ENCODE data around the gene ZNF334.

The ZNF334 gene

GRCh38 chr20:46485431-46485830, 27.9 kb downstream of the ZNF334 start:
- DNase-seq (ENCODE audit: low read depth, low spot score), result no peak

- DNase-seq (ENCODE audit: low read depth, low spot score), result no peak
Measured at GRCh38 chr20:46484954-46485353, 28.4 kb downstream of the ZNF334 start.

- no peak for DNase-seq (ENCODE audit: low read depth, low spot score)
Measured at GRCh38 chr20:46483879-46484278, 29.5 kb downstream of the ZNF334 start.

- no peak for DNase-seq (ENCODE audit: low read depth, low spot score)
Measured at GRCh38 chr20:46482864-46483263, 30.5 kb downstream of the ZNF334 start.

- no peak for DNase-seq (ENCODE audit: low read depth, low spot score)
Measured at GRCh38 chr20:46477640-46478039, 35.7 kb downstream of the ZNF334 start.

- DNase-seq (ENCODE audit: low read depth, low spot score), result no peak
Measured at GRCh38 chr20:46477225-46477624, 36.1 kb downstream of the ZNF334 start.

- no peak for DNase-seq (ENCODE audit: low read depth, low spot score)
Measured at GRCh38 chr20:46468508-46468907, 44.9 kb downstream of the ZNF334 start.

- no peak for DNase-seq (ENCODE audit: low read depth, low spot score)
Measured at GRCh38 chr20:46464451-46464850, 48.9 kb downstream of the ZNF334 start.

GRCh38 chr20:46463852-46464251, 49.5 kb downstream of the ZNF334 start:
- DNase-seq (ENCODE audit: low read depth, low spot score), result no peak

GRCh38 chr20:46461808-46462207, 51.6 kb downstream of the ZNF334 start:
- DNase-seq (ENCODE audit: low read depth, low spot score), result no peak

- no peak for DNase-seq (ENCODE audit: low read depth, low spot score)
Measured at GRCh38 chr20:46458866-46459750, 54.3 kb downstream of the ZNF334 start.

- DNase-seq (ENCODE audit: low read depth, low spot score), result no peak
Measured at GRCh38 chr20:46456255-46457028, 56.9 kb downstream of the ZNF334 start.

- no peak for DNase-seq (ENCODE audit: low read depth, low spot score)
Measured at GRCh38 chr20:46455729-46456128, 57.6 kb downstream of the ZNF334 start.
